MM.1S (cell line): Measurements from ENCODE around the gene MSI2.
"Not testable (repeated sequence)": the region's sequence is repeated elsewhere in the genome, so short reads cannot be mapped to it uniquely, and the experiment has no call there.

ENCODE experiments used
- DNase-seq: peaks from one replicate; pipeline ENCODE4 v3.0.0-alpha.2; 2015
- H2AFZ ChIP-seq: fragments of 300-600 bp; sonication (generic); 2 replicates; pipeline ENCODE4 v1.6.0; 2016; ENCODE audit warnings: antibody characterized with exemption, low read length
- H3F3A ChIP-seq: fragments of 300-600 bp; sonication (generic); 2 replicates; pipeline ENCODE4 v1.6.1; 2016; ENCODE audit warnings: mild to moderate bottlenecking, antibody characterized with exemption, low read length, moderate library complexity, mixed read lengths; ENCODE audit not compliant: insufficient read depth
- H3K27ac ChIP-seq: fragments of 300-600 bp; sonication (generic); 2 replicates; pipeline ENCODE4 v1.5.1; 2016; ENCODE audit warnings: mild to moderate bottlenecking, low read length
- H3K27me3 ChIP-seq: fragments of 300-600 bp; sonication (generic); replicated peaks from 2 replicates; pipeline ENCODE4 v1.6.0; 2016; ENCODE audit warnings: low read length; ENCODE audit not compliant: insufficient read depth
- H3K36me3 ChIP-seq: fragments of 300-600 bp; sonication (generic); replicated peaks from 2 replicates; pipeline ENCODE4 v1.6.1; 2016; ENCODE audit warnings: mild to moderate bottlenecking, low read length, mixed read lengths; ENCODE audit not compliant: insufficient read depth
- H3K4me1 ChIP-seq: fragments of 300-600 bp; sonication (generic); 2 replicates; pipeline ENCODE4 v1.6.1; 2016; ENCODE audit warnings: low read length, mixed read lengths
- H3K4me2 ChIP-seq: fragments of 300-600 bp; sonication (generic); 2 replicates; pipeline ENCODE4 v1.6.0; 2016; ENCODE audit warnings: low read depth, low read length
- H3K4me3 ChIP-seq: fragments of 300-600 bp; sonication (generic); 2 replicates; pipeline ENCODE4 v1.5.1; 2016; ENCODE audit warnings: low read length, mixed read lengths
- H3K79me2 ChIP-seq: fragments of 300-600 bp; sonication (generic); 2 replicates; pipeline ENCODE4 v1.6.1; 2016; ENCODE audit warnings: mixed run types, low read length, mixed read lengths
- H3K9ac ChIP-seq: fragments of 300-600 bp; sonication (generic); 2 replicates; pipeline ENCODE4 v1.6.1; 2016; ENCODE audit warnings: low read length, mixed read lengths
- H3K9me2 ChIP-seq: fragments of 300-600 bp; sonication (generic); replicated peaks from 2 replicates; pipeline ENCODE4 v1.6.1; 2016; ENCODE audit warnings: mild to moderate bottlenecking, low read length, mixed read lengths; ENCODE audit not compliant: insufficient read depth
- H3K9me3 ChIP-seq: fragments of 300-600 bp; sonication (generic); replicated peaks from 2 replicates; pipeline ENCODE4 v1.6.1; 2016; ENCODE audit warnings: mild to moderate bottlenecking, low read length, mixed read lengths; ENCODE audit not compliant: insufficient read depth
- H4K20me1 ChIP-seq: fragments of 300-600 bp; sonication (generic); 2 replicates; pipeline ENCODE4 v1.6.1; 2016; ENCODE audit warnings: mild to moderate bottlenecking, low read length, moderate library complexity, mixed read lengths; ENCODE audit not compliant: insufficient read depth
- CTCF ChIP-seq: fragments of 300-600 bp; sonication (generic); IDR thresholded peaks from 2 replicates; pipeline ENCODE4 v1.5.1; 2016; ENCODE audit warnings: antibody characterized with exemption, low read length, mixed read lengths
- EZH2 ChIP-seq: fragments of 300-600 bp; sonication (generic); optimal IDR thresholded peaks from 2 replicates; pipeline ENCODE3; 2017; ENCODE audit warnings: low read depth, mild to moderate bottlenecking, antibody characterized with exemption, low read length, mixed read lengths
- EZH2phosphoT487 ChIP-seq: fragments of 300-600 bp; sonication (generic); IDR thresholded peaks from 2 replicates; pipeline ENCODE4 v1.6.1; 2018; ENCODE audit warnings: antibody characterized with exemption, low read length

The MSI2 gene

DNA sequence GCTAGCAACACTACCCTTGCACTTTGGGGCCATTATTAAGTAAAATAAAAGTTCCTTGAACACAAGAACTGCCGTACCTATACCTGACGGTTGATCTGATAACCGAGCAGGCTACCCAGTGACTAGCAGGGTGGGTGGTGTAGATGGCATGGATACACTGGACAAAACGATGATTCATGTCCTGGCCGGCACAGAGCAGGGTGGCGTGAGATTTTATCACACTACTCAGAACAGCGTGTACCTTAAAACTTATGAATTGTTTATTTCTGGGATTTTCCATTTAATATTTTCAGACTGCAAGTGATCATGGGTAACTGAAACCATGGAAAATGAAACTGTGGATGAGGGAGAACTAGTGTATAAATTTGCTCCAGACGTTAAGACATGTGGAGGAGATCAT is 41.0 kb upstream of the MSI2 start:
- Histone ChIP-seq H3K36me3 (no peaks in the 10 kb centered on the region), H3K4me3 (no peak overlapping the region), H2AFZ (no peak overlapping the region), H3K79me2 (no peaks in the 10 kb centered on the region), H3K9me3 (no peaks in the 10 kb centered on the region), H3K4me1 (no peaks in the 10 kb centered on the region), H3K4me2 (no peak overlapping the region), H3K27ac (no peak overlapping the region), H3F3A (no peaks in the 10 kb centered on the region), H3K9ac (no peak overlapping the region), H3K27me3 (no peaks in the 10 kb centered on the region), H3K9me2 (no peaks in the 10 kb centered on the region), H4K20me1 (no peaks in the 10 kb centered on the region)
- TF ChIP-seq EZH2phosphoT487 (no peak), EZH2 (no peak), CTCF (no peak)
- no peak for DNase-seq

DNA sequence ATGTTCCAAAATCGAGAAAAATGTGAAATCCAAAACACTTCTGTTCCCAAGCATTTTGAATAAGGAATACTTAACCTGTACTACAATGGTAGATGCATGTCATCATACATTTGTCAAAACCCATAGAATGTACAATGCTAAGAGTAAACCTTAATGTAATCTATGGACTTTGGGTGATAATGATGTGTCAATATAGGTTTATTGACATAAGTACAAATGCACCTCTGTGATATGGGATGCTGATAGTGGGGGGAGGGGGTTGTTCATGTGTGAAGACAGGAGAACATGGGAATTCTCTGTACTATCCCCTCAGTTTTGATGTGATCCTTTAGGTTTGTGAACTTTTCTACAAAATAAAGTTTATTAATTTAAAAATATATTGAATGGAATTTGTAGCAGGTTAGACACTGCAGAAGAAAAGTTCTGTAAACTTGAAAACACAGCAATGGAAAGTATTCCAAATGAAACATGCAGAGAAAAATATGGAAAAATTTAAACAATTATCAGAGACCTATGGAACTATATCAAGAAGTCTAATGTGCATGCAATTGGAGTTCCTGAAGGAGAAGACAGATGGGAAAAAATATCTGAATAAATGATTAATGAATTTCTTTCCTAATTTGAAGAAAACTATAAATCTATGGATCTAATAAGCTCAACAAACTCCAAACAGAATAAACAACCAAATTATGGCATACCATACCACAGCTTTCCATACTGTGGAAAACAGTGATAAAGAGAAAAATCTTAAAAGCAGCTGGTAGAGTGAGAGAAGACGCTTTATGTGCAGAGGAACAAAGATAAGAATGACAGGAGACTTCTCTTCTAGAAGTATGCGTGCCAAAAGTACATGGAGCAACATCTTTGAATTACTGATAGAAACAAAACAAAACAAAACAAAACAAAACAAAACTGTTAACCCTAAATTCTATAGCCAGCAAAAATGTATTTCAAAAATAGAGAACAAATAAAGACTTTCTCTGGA is 34.7 kb upstream of the MSI2 start:
- Histone ChIP-seq H3K4me1 (no peaks in the 10 kb centered on the region), H3K9ac (no peak overlapping the region), H4K20me1 (no peaks in the 10 kb centered on the region), H3F3A (no peaks in the 10 kb centered on the region), H3K27me3 (no peaks in the 10 kb centered on the region), H3K9me2 (no peaks in the 10 kb centered on the region), H2AFZ (no peak overlapping the region), H3K9me3 (no peaks in the 10 kb centered on the region), H3K79me2 (no peaks in the 10 kb centered on the region), H3K27ac (no peak overlapping the region), H3K36me3 (no peaks in the 10 kb centered on the region), H3K4me2 (no peak overlapping the region), H3K4me3 (no peak overlapping the region)
- TF ChIP-seq EZH2 (no peak), EZH2phosphoT487 (no peak), CTCF (no peak)
- no peak for DNase-seq

- DNase-seq, H3K36me3 ChIP-seq, H4K20me1 ChIP-seq, H3K27me3 ChIP-seq, H3K4me2 ChIP-seq, H3K9ac ChIP-seq, H3K9me2 ChIP-seq, H3K79me2 ChIP-seq, H3K4me3 ChIP-seq, H3K4me1 ChIP-seq, H3K9me3 ChIP-seq, H3K27ac ChIP-seq, H2AFZ ChIP-seq, H3F3A ChIP-seq: not testable (repeated sequence)
These were observed 33.9 kb upstream of the MSI2 start for GRCh38 chr17:57222422-57222821.

GRCh38 chr17:57225127-57225526 is 31.2 kb upstream of the MSI2 start:
- H3K4me1 ChIP-seq = no peaks in the 10 kb centered on the region
- no peaks in the 10 kb centered on the region for H3K79me2 ChIP-seq
- no peak overlapping the region for H3K4me2 ChIP-seq
- no peak overlapping the region for H3K9ac ChIP-seq
- no peak overlapping the region for H3K4me3 ChIP-seq
- H3K27me3 ChIP-seq = no peaks in the 10 kb centered on the region
- no peaks in the 10 kb centered on the region for H3K36me3 ChIP-seq
- no peak for TF ChIP-seq EZH2
- TF ChIP-seq EZH2phosphoT487 = no peak
- no peak for TF ChIP-seq CTCF
- no peaks in the 10 kb centered on the region for H3F3A ChIP-seq
- no peak overlapping the region for H2AFZ ChIP-seq
- no peaks in the 10 kb centered on the region for H4K20me1 ChIP-seq
- H3K9me2 ChIP-seq = no peaks in the 10 kb centered on the region
- no peaks in the 10 kb centered on the region for H3K9me3 ChIP-seq
- no peak for DNase-seq
- H3K27ac ChIP-seq = no peak overlapping the region
